ENCODE measurements around the gene DBN1.

Gene DBN1

DNA sequence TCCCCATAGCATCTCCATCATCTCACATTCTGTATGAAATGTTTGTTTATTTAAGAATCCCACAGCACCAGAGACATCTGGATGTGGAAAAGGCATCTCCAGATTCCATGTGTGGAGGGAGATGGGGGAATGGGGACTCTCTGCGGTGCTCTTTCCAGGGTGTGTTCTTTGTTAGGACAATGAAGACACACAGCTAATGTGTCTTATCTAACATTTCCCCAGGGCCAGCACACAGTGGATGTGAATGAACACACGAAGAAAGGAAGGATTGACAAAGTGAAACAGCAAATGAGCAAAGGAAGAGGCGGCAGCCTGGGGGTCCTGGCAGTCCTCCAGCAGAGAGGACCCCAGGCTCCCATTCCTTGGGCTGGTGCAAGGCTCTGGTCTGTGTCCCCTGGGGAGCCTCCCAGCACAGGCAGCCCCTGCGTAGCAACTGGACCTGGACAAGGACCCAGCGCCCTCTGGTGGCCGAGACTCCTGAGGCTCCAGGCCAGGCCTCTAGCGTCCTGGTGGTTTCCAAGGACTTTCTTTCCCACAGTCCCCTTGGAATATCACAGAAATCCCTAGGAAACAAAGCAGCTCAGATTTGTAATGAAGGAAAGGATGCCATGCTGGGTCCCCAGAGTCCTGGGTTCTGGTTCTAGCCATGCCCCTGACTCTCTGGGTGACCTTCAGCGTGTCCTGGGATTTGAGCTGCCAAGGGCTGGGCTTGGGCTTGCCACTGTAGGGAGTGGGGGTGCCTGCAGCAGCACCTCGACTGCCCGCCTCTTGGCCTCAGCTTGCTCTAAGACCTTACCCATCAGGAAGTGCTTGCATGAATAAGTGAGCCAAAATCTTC is 27.5 kb upstream of the DBN1 start:
- TF ChIP-seq, protein P1, sequence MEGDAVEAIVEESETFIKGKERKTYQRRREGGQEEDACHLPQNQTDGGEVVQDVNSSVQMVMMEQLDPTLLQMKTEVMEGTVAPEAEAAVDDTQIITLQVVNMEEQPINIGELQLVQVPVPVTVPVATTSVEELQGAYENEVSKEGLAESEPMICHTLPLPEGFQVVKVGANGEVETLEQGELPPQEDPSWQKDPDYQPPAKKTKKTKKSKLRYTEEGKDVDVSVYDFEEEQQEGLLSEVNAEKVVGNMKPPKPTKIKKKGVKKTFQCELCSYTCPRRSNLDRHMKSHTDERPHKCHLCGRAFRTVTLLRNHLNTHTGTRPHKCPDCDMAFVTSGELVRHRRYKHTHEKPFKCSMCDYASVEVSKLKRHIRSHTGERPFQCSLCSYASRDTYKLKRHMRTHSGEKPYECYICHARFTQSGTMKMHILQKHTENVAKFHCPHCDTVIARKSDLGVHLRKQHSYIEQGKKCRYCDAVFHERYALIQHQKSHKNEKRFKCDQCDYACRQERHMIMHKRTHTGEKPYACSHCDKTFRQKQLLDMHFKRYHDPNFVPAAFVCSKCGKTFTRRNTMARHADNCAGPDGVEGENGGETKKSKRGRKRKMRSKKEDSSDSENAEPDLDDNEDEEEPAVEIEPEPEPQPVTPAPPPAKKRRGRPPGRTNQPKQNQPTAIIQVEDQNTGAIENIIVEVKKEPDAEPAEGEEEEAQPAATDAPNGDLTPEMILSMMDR (IDR thresholded peaks at IDR 0.05; ENCODE audit: borderline replicate concordance, insufficient read depth, low read depth, low read length), result peak; percentile 97
- H3K4me3 ChIP-seq (ENCODE audit: low read depth, low read length), result no peak overlapping the region

DNA sequence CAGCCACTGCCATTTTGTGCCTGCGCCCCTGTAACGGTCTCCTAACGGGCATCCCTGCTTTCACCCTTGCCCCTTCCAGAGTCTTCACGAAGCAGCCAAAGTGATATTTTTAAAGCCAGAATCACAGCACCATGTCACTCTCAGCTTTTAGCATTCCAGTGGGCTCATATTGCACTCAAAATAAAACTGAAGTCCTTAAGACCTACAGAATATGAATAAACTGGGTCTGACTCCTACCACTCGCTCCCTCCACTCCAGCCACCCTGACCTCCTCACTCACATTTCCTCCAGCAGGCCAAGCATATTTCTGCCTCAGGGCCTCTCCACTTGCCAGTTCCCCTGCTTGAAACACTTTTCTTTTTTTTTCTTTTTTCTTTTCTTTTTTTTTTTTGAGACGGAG is 26.4 kb upstream of the DBN1 start:
- H3K4me3 ChIP-seq (ENCODE audit: low read depth, low read length), result no peak overlapping the region
- TF ChIP-seq, protein P1 (IDR thresholded peaks at IDR 0.05; ENCODE audit: borderline replicate concordance, insufficient read depth, low read depth, low read length), result no peak

DNA sequence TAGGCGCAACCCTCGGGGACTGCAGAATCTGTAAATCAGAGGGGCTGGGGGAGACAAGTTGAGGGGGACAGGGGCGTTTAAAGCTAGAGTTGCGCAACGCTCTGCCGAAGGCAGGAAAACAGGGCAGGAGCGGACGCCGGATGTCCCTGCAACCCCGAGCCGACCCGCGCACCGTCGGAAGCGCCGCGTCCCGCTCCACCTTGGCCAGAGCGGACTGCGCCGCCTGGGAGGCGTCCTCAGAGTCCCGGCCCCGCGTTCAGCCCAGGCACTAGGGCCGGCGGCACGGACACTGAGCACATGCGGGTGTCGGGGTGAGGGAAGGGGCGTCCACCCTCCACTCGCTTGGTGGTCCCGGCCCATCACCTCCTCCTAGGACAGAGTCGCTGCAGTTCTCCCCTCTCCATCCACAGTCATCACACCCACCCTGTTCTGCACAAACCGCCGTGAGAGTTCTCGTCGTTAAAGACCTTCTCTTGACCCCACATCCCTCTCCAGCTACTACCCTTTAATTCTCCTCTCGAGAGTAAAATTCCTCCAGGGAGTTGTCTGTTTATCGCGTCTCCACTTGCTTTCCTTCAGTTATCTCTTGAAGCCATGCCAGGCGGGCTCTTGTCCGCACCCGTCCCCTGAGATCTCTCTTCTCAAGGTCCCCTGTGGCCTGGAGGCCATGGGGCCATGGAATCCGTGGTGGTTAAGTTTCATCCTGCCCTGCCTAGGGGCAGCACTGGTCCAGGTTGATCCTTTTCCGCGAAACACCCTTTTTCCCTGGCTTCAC is 24.8 kb upstream of the DBN1 start:
- H3K4me3 ChIP-seq (ENCODE audit: low read depth, low read length), result peak overlapping the region; percentile 70
- TF ChIP-seq, protein P1 (IDR thresholded peaks at IDR 0.05; ENCODE audit: borderline replicate concordance, insufficient read depth, low read depth, low read length), result no peak

DNA sequence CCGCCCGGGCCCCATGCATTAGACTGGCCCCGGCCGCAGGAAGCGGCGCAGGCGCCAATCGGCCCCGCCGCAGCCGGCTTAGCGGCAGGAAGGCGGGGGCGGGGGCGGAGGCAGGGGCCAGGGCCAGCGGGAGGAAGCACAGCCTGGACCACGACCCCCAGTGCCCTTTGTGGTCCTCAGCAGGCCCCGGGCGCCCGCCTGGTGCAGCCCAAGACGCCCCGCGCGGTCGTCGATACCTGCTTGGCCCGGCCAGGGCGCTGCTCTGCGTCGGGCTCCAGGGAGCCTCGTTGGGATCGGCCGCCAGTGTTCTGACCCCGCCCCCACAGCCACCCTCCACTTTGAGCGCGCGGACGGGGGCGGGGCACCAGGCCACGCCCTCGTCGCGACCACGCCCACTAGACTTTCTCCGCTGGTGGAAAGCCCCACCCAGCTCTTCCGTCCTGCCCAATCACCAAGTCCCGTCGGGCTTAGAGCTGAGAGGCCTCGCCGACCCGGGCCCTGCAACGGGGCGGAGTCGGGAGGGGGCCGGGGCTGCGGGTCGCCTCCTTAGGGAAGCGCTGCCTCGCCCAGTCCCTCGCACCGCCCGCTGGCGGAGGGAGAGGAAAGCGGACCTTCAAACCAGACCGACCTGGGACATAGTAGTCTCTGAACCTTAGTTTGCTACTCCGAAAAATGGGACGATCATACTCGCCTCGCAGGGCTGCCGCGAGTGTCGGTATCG is 24.0 kb upstream of the DBN1 start, which contains the start of gene PDLIM7:
PDLIM7 (minus strand) TSS at position 313 of the 721 bp plus-strand sequence. CDS start 1,092 bp downstream, outside the sequence.
- peak within 1 kb of the TSS; percentile 70 for H3K4me3 ChIP-seq (ENCODE audit: low read depth, low read length)
- TF ChIP-seq, protein P1 (IDR thresholded peaks at IDR 0.05; ENCODE audit: borderline replicate concordance, insufficient read depth, low read depth, low read length), result no peak

DNA sequence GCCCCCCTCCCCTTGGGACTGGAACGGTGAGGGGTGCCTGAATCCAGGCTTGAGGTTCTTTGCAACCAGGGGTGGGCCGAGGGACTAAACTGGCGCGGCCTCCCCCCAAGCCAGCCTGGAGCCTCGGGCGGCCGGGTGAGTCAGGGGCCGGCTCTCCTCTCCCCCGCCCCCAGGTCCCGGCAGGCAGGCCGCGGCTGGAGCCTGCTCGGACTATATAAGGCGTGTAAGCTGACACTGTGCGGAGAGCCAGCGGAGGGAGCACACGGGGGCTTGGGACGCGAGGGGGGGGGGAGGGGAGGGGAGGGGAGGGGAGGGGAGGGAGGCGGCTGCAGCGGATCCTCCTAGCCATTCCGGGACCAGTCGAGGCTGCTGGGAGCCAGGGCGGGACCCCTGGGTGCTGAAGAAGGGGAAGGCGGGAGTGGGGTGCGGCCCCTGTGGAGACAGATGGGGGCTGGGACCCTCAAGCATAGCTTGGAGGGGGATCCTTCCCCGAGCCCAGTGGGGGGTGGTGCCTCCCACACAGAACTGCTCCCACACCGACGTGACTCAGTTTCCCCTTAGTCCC is 23.4 kb upstream of the DBN1 start:
- TF ChIP-seq, protein P1 (IDR thresholded peaks at IDR 0.05; ENCODE audit: borderline replicate concordance, insufficient read depth, low read depth, low read length), result no peak
- peak overlapping the region; percentile 70 for H3K4me3 ChIP-seq (ENCODE audit: low read depth, low read length)

DNA sequence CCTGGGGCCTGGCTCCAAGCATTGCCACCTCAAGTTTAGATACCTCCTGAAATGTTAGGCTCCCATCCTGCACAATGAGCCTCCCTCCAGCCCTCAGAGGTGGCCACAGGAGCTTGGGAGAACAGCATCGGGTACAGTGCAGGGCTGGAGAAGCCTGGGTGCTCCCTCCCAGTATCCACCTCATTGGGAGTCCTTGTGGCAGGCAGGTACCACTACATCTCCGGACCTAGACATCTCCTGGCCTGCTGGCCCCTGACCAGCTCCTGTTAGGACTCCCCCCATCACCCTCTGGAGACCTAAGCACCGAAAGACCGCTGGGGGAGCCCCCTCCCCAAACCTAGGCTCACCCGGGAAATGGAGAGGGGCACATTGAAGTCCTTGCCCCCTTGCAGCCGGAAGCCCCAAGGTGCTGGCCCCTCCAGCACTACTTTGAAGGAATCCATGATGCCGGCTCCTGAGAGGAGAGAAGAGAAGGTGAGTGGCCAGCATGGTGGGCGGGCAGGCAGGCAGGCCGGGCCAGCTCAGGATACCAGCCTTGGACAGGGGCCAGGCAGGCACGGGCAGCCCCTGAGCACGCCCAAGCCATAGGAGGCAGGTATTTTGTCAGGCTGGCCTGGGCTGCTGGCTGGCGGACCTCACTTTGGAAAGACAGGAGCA is 22.8 kb upstream of the DBN1 start:
- TF ChIP-seq, protein P1 (IDR thresholded peaks at IDR 0.05; ENCODE audit: borderline replicate concordance, insufficient read depth, low read depth, low read length), result peak; percentile 45; the same call in 1 of the 2 replicates
- H3K4me3 ChIP-seq (ENCODE audit: low read depth, low read length), result peak overlapping the region; percentile 70

Data from GM12875 (cell line).